Stimulated activated naive CD4-positive, alpha-beta T cell (primary cell): Measurements from ENCODE around the gene C2orf66.

Experiments
- DNase-seq, 6 experiments: peaks; one replicate each; lab custom pipeline; 2025; lab: John Stamatoyannopoulos, UW

The C2orf66 gene

GRCh38 chr2:196809260-196809659 lies at the start of gene C2orf66:
TSS of gene C2orf66 (minus strand) at chr2:196809355. CDS start at chr2:196809336, 19 bp downstream.
- DNase-seq, result no peak

GRCh38 chr2:196854629-196855028 lies 45.5 kb upstream of the C2orf66 start:
- DNase-seq, result no peak

- DNase-seq, result no peak
These were observed 44.3 kb upstream of the C2orf66 start for GRCh38 chr2:196853301-196854087.

GRCh38 chr2:196851088-196851487 lies 41.9 kb upstream of the C2orf66 start:
- no peak for DNase-seq

- DNase-seq, result no peak
These were observed 40.7 kb upstream of the C2orf66 start for GRCh38 chr2:196849895-196850294.

- no peak for DNase-seq
These were observed 37.1 kb upstream of the C2orf66 start for GRCh38 chr2:196846295-196846694.

- DNase-seq, result no peak
These were observed 36.2 kb upstream of the C2orf66 start for GRCh38 chr2:196845371-196845770.

- no peak for DNase-seq
These were observed 31.0 kb upstream of the C2orf66 start for GRCh38 chr2:196840171-196840570.

GRCh38 chr2:196839574-196839973 lies 30.4 kb upstream of the C2orf66 start:
- no peak for DNase-seq

GRCh38 chr2:196836440-196836839 lies 27.3 kb upstream of the C2orf66 start:
- DNase-seq, result no peak

GRCh38 chr2:196830701-196831100 lies 21.5 kb upstream of the C2orf66 start:
- no peak for DNase-seq

GRCh38 chr2:196827356-196827755 lies 18.2 kb upstream of the C2orf66 start:
- no peak for DNase-seq

GRCh38 chr2:196823750-196824522 lies 14.8 kb upstream of the C2orf66 start:
- no peak for DNase-seq

GRCh38 chr2:196821195-196821594 lies 12.0 kb upstream of the C2orf66 start:
- no peak for DNase-seq

- DNase-seq, result no peak
These were observed 981 bp downstream of the C2orf66 start for GRCh38 chr2:196808083-196808665.

GRCh38 chr2:196804381-196804780 lies 4.8 kb downstream of the C2orf66 start:
- DNase-seq, result no peak

GRCh38 chr2:196802401-196802800 lies 6.8 kb downstream of the C2orf66 start:
- no peak for DNase-seq

GRCh38 chr2:196801674-196802261 lies 7.4 kb downstream of the C2orf66 start:
- DNase-seq, result no peak

GRCh38 chr2:196798980-196799379 lies 10.2 kb downstream of the C2orf66 start:
- DNase-seq, result peak in 1 of 6 experiments; percentile 1

GRCh38 chr2:196792865-196793264 lies 16.3 kb downstream of the C2orf66 start:
- DNase-seq, result no peak

GRCh38 chr2:196783431-196784094 lies 25.6 kb downstream of the C2orf66 start:
- no peak for DNase-seq

- no peak for DNase-seq
These were observed 42.1 kb downstream of the C2orf66 start for GRCh38 chr2:196767101-196767500.
